ENCODE data around the gene PDE2A. TPM values are rescaled to one million over a fixed set of nuclear protein-coding genes. Genes with fewer than 3 reads are reported as not detected.

Gene PDE2A
- total RNA-seq, 4 donors from 2014 or later = 40.6 to 68.8 (median 47.6) TPM

GRCh38 chr11:72583616-72584292 is 90.5 kb downstream of the PDE2A start:
- TF ChIP-seq EP300 (IDR thresholded peaks at IDR 0.05) = no peak
- TF ChIP-seq POLR2AphosphoS5 (IDR thresholded peaks at IDR 0.05) = no peak
- TF ChIP-seq, protein P1, sequence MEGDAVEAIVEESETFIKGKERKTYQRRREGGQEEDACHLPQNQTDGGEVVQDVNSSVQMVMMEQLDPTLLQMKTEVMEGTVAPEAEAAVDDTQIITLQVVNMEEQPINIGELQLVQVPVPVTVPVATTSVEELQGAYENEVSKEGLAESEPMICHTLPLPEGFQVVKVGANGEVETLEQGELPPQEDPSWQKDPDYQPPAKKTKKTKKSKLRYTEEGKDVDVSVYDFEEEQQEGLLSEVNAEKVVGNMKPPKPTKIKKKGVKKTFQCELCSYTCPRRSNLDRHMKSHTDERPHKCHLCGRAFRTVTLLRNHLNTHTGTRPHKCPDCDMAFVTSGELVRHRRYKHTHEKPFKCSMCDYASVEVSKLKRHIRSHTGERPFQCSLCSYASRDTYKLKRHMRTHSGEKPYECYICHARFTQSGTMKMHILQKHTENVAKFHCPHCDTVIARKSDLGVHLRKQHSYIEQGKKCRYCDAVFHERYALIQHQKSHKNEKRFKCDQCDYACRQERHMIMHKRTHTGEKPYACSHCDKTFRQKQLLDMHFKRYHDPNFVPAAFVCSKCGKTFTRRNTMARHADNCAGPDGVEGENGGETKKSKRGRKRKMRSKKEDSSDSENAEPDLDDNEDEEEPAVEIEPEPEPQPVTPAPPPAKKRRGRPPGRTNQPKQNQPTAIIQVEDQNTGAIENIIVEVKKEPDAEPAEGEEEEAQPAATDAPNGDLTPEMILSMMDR (IDR thresholded peaks at IDR 0.05) = no peak
- TF ChIP-seq POLR2A (IDR thresholded peaks at IDR 0.05; ENCODE audit: low read depth) = no peak
- H3K36me3 ChIP-seq = peaks cover 3 to 76% (median 52%) of the 10 kb centered on the region in 4 donors
- intact Hi-C loops (cut with DNase I) = no loop called here

DNA sequence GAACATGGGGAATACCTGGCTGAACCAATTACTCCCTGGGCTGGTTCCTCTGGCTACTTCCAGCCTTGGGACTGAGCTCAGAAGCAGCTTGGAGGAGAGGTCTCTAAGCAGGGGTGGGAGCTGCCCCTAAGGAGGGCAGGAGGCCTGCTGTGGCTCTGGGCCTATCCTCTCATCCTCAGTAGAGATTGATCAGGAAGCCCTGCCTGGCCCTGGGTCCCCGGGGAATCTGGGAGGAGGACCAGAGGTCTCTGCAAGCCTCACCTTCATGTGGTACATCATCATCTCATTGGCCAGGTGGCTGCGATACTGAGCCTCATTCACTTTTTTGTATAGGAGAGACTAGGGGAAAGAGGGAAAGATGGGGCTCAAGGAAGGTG is 91.1 kb downstream of the PDE2A start:
- Histone ChIP-seq H3K36me3 (peaks cover 3 to 76% (median 55%) of the 10 kb centered on the region in 4 donors), H3K9me3 (no peaks in the 10 kb centered on the region), H3K4me1 (peaks cover 9 to 24% (median 16%) of the 10 kb centered on the region in 4 donors), H3K27me3 (peaks cover 0 to 25% (median 0%) of the 10 kb centered on the region in 4 donors), H3K4me3 (no peak overlapping the region), H3K27ac (replicated peaks in 1 of 4) (no peak overlapping the region)
- intact Hi-C loops (cut with DNase I) = no loop called here
- no peak for DNase-seq (ENCODE audit: extremely low spot score)
- WGBS = 100% methylated on average over 2 of the region's 2 CpGs
- TF ChIP-seq POLR2A (IDR thresholded peaks at IDR 0.05; ENCODE audit: low read depth) = no peak
- TF ChIP-seq, protein P1 (IDR thresholded peaks at IDR 0.05) = no peak
- TF ChIP-seq EP300 (IDR thresholded peaks at IDR 0.05) = no peak
- no peak for TF ChIP-seq POLR2AphosphoS5 (IDR thresholded peaks at IDR 0.05)

More at GRCh38 chr11:72583616-72584292, 90.5 kb downstream of the PDE2A start:
- no peaks in the 10 kb centered on the region for H3K9me3 ChIP-seq
- peaks cover 0 to 25% (median 0%) of the 10 kb centered on the region in 4 donors for H3K27me3 ChIP-seq
- peaks cover 9 to 24% (median 16%) of the 10 kb centered on the region in 4 donors for H3K4me1 ChIP-seq
- WGBS = 91% methylated on average over 7 of the region's 22 CpGs
- no peak for DNase-seq (ENCODE audit: extremely low spot score)
- peak overlapping the region in 3 of 4 donors; percentile 15 to 27 (median 18) for H3K4me3 ChIP-seq
- H3K27ac ChIP-seq (replicated peaks in 1 of 4) = no peak overlapping the region

- Histone ChIP-seq H3K4me3 (no peak overlapping the region), H3K9me3 (no peaks in the 10 kb centered on the region), H3K36me3 (peaks cover 3 to 82% (median 62%) of the 10 kb centered on the region in 4 donors), H3K4me1 (peaks cover 9 to 24% (median 16%) of the 10 kb centered on the region in 4 donors), H3K27ac (replicated peaks in 1 of 4) (no peak overlapping the region), H3K27me3 (peaks cover 0 to 25% (median 0%) of the 10 kb centered on the region in 4 donors)
- DNase-seq (ENCODE audit: extremely low spot score) = no peak
- 92% methylated on average over 14 of the region's 14 CpGs for WGBS
- TF ChIP-seq, protein P1 (IDR thresholded peaks at IDR 0.05) = no peak
- TF ChIP-seq POLR2AphosphoS5 (IDR thresholded peaks at IDR 0.05) = no peak
- TF ChIP-seq EP300 (IDR thresholded peaks at IDR 0.05) = no peak
- TF ChIP-seq POLR2A (IDR thresholded peaks at IDR 0.05; ENCODE audit: low read depth) = no peak
- intact Hi-C loops (cut with DNase I) = no loop called here
Observed at GRCh38 chr11:72582206-72583176, 91.7 kb downstream of the PDE2A start.

DNA sequence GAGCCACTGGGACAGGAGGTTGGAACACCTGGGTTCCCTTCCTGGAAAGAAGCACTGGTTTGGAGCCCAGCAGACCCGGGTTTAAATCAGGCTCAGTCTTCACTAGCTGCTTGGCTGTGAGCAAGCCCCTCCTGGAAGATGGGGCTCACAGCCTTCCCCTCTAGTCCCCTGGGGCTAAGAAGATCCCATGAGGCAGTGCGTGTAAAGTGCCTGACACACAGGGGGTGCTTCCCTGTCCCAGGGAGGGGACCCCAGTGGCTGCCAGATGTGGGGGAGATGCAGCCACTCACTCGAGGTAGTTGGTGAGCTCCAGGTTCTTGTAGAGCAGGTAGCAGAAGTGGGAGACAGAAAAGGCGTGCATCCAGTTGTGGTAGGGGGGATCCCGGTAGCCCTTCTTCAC is 93.2 kb downstream of the PDE2A start:
- WGBS = 73% methylated on average over 5 of the region's 5 CpGs
- no peak overlapping the region for H3K27ac ChIP-seq (replicated peaks in 1 of 4)
- H3K27me3 ChIP-seq = peaks cover 0 to 21% (median 0%) of the 10 kb centered on the region in 4 donors
- H3K4me3 ChIP-seq = no peak overlapping the region
- H3K36me3 ChIP-seq = peaks cover 8 to 95% (median 75%) of the 10 kb centered on the region in 4 donors
- no peaks in the 10 kb centered on the region for H3K9me3 ChIP-seq
- no peak for DNase-seq (ENCODE audit: extremely low spot score)
- H3K4me1 ChIP-seq = peaks cover 9 to 22% (median 16%) of the 10 kb centered on the region in 4 donors
- no peak for TF ChIP-seq POLR2A (IDR thresholded peaks at IDR 0.05; ENCODE audit: low read depth)
- TF ChIP-seq, protein P1 (IDR thresholded peaks at IDR 0.05) = no peak
- TF ChIP-seq EP300 (IDR thresholded peaks at IDR 0.05) = no peak
- TF ChIP-seq POLR2AphosphoS5 (IDR thresholded peaks at IDR 0.05) = no peak
- intact Hi-C loops (cut with DNase I) = no loop called here

Data from esophagus muscularis mucosa (tissue), 4 donors.